GM12878 (cell line): ENCODE results near the gene TGFBR1. TPM values are rescaled to one million over a fixed set of nuclear protein-coding genes. Genes with fewer than 3 reads are reported as not detected.

ENCODE experiments used
- ATAC-seq: fragments of 200-7000 bp; cut with Tn5 transposase; 3 replicates; pipeline ENCODE4 v1.9.1; 2020; ENCODE audit warnings: mild to moderate bottlenecking, moderate library complexity
- BruUV-seq: library from RNA; stranded (reverse); fragments of 400-500 nt; replicated peaks from 2 replicates; lab custom pipeline; 2021; lab: Mats Ljungman, UMichigan
- CTCF ChIA-PET: fragments of 300-600 bp; sonication (Branson Sonifier 250); formaldehyde crosslinking; extraction: SDS; loops from one replicate; lab custom pipeline; 2021; ENCODE audit warnings: inconsistent platforms; lab: Yijun Ruan, JAX
- POLR2A ChIA-PET: fragments of 350-600 bp; formaldehyde crosslinking; extraction: SDS; loops from one replicate; lab custom pipeline; 2021; ENCODE audit warnings: inconsistent platforms; lab: Charles Lee
- RAD21 ChIA-PET: fragments of 300-600 bp; sonication (Branson Sonifier 250); formaldehyde crosslinking; loops from one replicate; lab custom pipeline; 2023; ENCODE audit warnings: antibody characterized with exemption; ENCODE audit not compliant: unreplicated experiment; lab: Charles Lee
- SMC1A ChIA-PET: fragments of 300-600 bp; sonication (Branson Sonifier 250); formaldehyde crosslinking; loops from one replicate; lab custom pipeline; 2023; ENCODE audit not compliant: unreplicated experiment, uncharacterized antibody; lab: Charles Lee
- DNase-seq: peaks from one replicate; pipeline ENCODE4 v3.0.0-alpha.2; 2011; ENCODE audit warnings: low read depth, low spot score
- FAIRE-seq: peaks from 3 replicates; lab custom pipeline; 2011; peaks lifted over from hg19 to GRCh38; lab: Jason Lieb, UNC
- H2AFZ ChIP-seq: 2 replicates; pipeline ENCODE4 v1.6.0; 2011; ENCODE audit warnings: low read depth, low read length, control low read depth; ENCODE audit not compliant: control insufficient read depth
- H3K27ac ChIP-seq: 2 replicates; pipeline ENCODE4 v1.5.1; 2011; ENCODE audit warnings: control low read depth; ENCODE audit not compliant: control insufficient read depth, insufficient read depth
- H3K27me3 ChIP-seq, 2 experiments: replicated peaks in 1 of 2; 2 replicates each; pipeline versions ENCODE4 v1.6.0 to v1.6.1; 2011; ENCODE audit warnings: low read length in 1 of 2; ENCODE audit not compliant: control insufficient read depth in 2 of 2, insufficient read depth in 2 of 2
- H3K36me3 ChIP-seq, 2 experiments: 2 replicates each; pipeline ENCODE4 v1.5.1; 2011; ENCODE audit warnings: low read length in 1 of 2; ENCODE audit not compliant: control insufficient read depth in 2 of 2, insufficient read depth in 2 of 2
- H3K4me1 ChIP-seq: 2 replicates; pipeline ENCODE4 v1.6.1; 2011; ENCODE audit warnings: mild to moderate bottlenecking, low read length, moderate library complexity, mixed read lengths; ENCODE audit not compliant: control insufficient read depth, insufficient read depth
- H3K4me2 ChIP-seq: 2 replicates; pipeline ENCODE4 v1.6.0; 2011; ENCODE audit warnings: control low read depth; ENCODE audit not compliant: control insufficient read depth, insufficient read depth
- H3K4me3 ChIP-seq: fragments of 200-600 bp; sonication (generic); 2 replicates; pipeline ENCODE4 v1.5.1; 2016
- H3K79me2 ChIP-seq: 2 replicates; pipeline ENCODE4 v1.6.0; 2011; ENCODE audit warnings: low read length; ENCODE audit not compliant: control insufficient read depth, insufficient read depth
- H3K9ac ChIP-seq: 2 replicates; pipeline ENCODE4 v1.8.0; 2011; ENCODE audit warnings: low read length, control low read depth, mixed read lengths; ENCODE audit not compliant: control insufficient read depth, insufficient read depth
- H3K9me3 ChIP-seq: replicated peaks from 3 replicates; pipeline ENCODE4 v1.5.1; 2011; ENCODE audit warnings: mild to moderate bottlenecking, low read length; ENCODE audit not compliant: control insufficient read depth, insufficient read depth
- H4K20me1 ChIP-seq: 2 replicates; pipeline ENCODE4 v1.6.0; 2011; ENCODE audit not compliant: control insufficient read depth, insufficient read depth
- CBX3 ChIP-seq: fragments of 200-600 bp; sonication (generic); IDR thresholded peaks from 2 replicates; pipeline ENCODE4 v1.6.1; 2016; ENCODE audit warnings: low read depth, borderline replicate concordance
- CREB1 ChIP-seq: IDR thresholded peaks from 2 replicates; pipeline ENCODE4 v1.6.1; 2012; ENCODE audit warnings: low read depth, mild to moderate bottlenecking, inconsistent platforms
- DPF2 ChIP-seq: fragments of 450-650 bp; IDR thresholded peaks from 2 replicates; pipeline ENCODE4 v1.6.1; 2017; ENCODE audit warnings: mild to moderate bottlenecking
- MYB ChIP-seq: fragments of 150-350 bp; IDR thresholded peaks from 2 replicates; pipeline ENCODE4 v1.6.1; 2014; ENCODE audit warnings: mild to moderate bottlenecking, low read depth, low read length, borderline replicate concordance
- NRF1 ChIP-seq: conservative IDR thresholded peaks from 2 replicates; pipeline ENCODE4 v1.6.1; 2011; ENCODE audit warnings: mild to moderate bottlenecking, low read depth, low read length, improper control_type of control experiment
- RB1 ChIP-seq: fragments of 450-650 bp; formaldehyde crosslinking; IDR thresholded peaks from 2 replicates; pipeline ENCODE4 v1.6.1; 2017; ENCODE audit warnings: mild to moderate bottlenecking, borderline replicate concordance
- RCOR1 ChIP-seq: conservative IDR thresholded peaks from 2 replicates; pipeline ENCODE4 v1.6.1; 2012; ENCODE audit warnings: low read depth, low read length, improper control_type of control experiment
- SIX5 ChIP-seq: IDR thresholded peaks from 2 replicates; pipeline ENCODE4 v1.6.1; 2011; ENCODE audit warnings: mild to moderate bottlenecking, low read depth, low read length, moderate library complexity; ENCODE audit not compliant: severe bottlenecking
- TARDBP ChIP-seq: IDR thresholded peaks from 2 replicates; pipeline ENCODE4 v1.6.1; 2016; ENCODE audit warnings: borderline replicate concordance
- ZNF217 ChIP-seq: fragments of 450-650 bp; IDR thresholded peaks from 2 replicates; pipeline ENCODE4 v1.6.1; 2017; ENCODE audit warnings: antibody characterized with exemption, mild to moderate bottlenecking
- WGBS: methylation state at CpG from one replicate; pipeline ENCODE4 v1.1.6; 2016; ENCODE audit warnings: low lambda C conversion rate; ENCODE audit not compliant: insufficient replicate concordance, insufficient coverage; ENCODE audit errors: missing lambda C conversion rate; 5-methylcytosine and 5-hydroxymethylcytosine counted together
- in situ Hi-C: fragments of 300-500 bp; cut with MboI; formaldehyde crosslinking; loops from 9 replicates; pipeline ENCODE4 v1.14.3; 2018; ENCODE audit warnings: mixed read lengths
- intact Hi-C: fragments of 100-400 bp; cut with micrococcal nuclease; formaldehyde crosslinking; loops from one replicate; pipeline ENCODE4 v1.14.2; 2022; ENCODE audit not compliant: unreplicated experiment
- polyA plus RNA-seq, 11 experiments: library from polyadenylated mRNA; depleted of rRNA in 4 of 11; unstranded in 6 of 11; stranded (reverse) in 5 of 11; fragments of >200 nt; fragmentation: Nextera tagmentation in 4 of 11; fragmentation: Illumina TruSeq in 1 of 11; extraction: Ambion mirVana in 4 of 11; extraction: Trizol in 1 of 11; gene quantifications; 1 replicate in 1 of 11; 2 replicates in 10 of 11; pipeline versions ENCODE4 v1.2.1 to v1.2.3, GENCODE V29; 2011 to 2016; ENCODE audit warnings: inconsistent platforms in 2 of 11, missing spikeins in 2 of 11, low read depth in 1 of 11
- total RNA-seq, 4 experiments: library from RNA; depleted of rRNA in 3 of 4; stranded (reverse); fragments of >200 nt in 3 of 4; fragmentation: Illumina TruSeq in 1 of 4; extraction: Trizol in 1 of 4; gene quantifications; 2 replicates each; pipeline versions ENCODE4 v1.2.1 to v1.2.3, GENCODE V29; 2013 to 2021
- TF ChIP-seq, protein P1 (sequence below): IDR thresholded peaks from 2 replicates; pipeline ENCODE4 v1.6.1; 2012; ENCODE audit warnings: low read depth, low read length, improper control_type of control experiment
- TF ChIP-seq, protein P2 (sequence below): IDR thresholded peaks from 2 replicates; pipeline ENCODE4 v1.6.1; 2012; ENCODE audit warnings: mild to moderate bottlenecking, low read depth, low read length

The TGFBR1 gene
- total and polyA plus RNA-seq, 10 of the 15 experiments (the other 5 are each of a cell fraction or from before 2014, with no cell fraction given) = 2.9 to 27.2 (median 16.6) TPM

DNA sequence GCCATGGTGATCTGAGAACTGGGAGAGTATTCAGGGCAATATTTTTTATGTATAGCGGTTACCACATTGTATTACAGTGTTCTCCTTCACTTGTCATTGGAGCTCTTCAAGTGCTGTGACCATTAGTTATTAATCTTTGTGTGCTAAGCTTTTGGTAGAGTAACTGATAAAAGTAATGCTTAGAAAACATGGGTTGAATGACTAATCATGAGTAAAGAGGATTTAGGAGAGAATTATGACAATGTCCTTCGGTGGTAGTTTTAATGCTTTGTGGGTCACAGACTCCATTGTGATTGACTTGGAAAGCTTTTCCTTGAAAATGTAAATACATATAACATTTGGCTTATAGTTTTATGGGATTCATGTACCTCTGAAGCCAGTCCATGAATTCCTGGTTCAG lies 21.4 kb downstream of the TGFBR1 start:
- no peaks in the 10 kb centered on the region for H4K20me1 ChIP-seq
- no peak for FAIRE-seq
- no peak overlapping the region for H3K9ac ChIP-seq
- TF ChIP-seq CREB1 = no peak
- TF ChIP-seq, protein P1, sequence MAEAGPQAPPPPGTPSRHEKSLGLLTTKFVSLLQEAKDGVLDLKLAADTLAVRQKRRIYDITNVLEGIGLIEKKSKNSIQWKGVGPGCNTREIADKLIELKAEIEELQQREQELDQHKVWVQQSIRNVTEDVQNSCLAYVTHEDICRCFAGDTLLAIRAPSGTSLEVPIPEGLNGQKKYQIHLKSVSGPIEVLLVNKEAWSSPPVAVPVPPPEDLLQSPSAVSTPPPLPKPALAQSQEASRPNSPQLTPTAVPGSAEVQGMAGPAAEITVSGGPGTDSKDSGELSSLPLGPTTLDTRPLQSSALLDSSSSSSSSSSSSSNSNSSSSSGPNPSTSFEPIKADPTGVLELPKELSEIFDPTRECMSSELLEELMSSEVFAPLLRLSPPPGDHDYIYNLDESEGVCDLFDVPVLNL = no peak
- no peak for TF ChIP-seq NRF1
- no peak for TF ChIP-seq DPF2
- TF ChIP-seq CBX3 = no peak
- TF ChIP-seq RCOR1 = no peak
- TF ChIP-seq SIX5 = no peak
- no peak for TF ChIP-seq RB1
- TF ChIP-seq, protein P2, sequence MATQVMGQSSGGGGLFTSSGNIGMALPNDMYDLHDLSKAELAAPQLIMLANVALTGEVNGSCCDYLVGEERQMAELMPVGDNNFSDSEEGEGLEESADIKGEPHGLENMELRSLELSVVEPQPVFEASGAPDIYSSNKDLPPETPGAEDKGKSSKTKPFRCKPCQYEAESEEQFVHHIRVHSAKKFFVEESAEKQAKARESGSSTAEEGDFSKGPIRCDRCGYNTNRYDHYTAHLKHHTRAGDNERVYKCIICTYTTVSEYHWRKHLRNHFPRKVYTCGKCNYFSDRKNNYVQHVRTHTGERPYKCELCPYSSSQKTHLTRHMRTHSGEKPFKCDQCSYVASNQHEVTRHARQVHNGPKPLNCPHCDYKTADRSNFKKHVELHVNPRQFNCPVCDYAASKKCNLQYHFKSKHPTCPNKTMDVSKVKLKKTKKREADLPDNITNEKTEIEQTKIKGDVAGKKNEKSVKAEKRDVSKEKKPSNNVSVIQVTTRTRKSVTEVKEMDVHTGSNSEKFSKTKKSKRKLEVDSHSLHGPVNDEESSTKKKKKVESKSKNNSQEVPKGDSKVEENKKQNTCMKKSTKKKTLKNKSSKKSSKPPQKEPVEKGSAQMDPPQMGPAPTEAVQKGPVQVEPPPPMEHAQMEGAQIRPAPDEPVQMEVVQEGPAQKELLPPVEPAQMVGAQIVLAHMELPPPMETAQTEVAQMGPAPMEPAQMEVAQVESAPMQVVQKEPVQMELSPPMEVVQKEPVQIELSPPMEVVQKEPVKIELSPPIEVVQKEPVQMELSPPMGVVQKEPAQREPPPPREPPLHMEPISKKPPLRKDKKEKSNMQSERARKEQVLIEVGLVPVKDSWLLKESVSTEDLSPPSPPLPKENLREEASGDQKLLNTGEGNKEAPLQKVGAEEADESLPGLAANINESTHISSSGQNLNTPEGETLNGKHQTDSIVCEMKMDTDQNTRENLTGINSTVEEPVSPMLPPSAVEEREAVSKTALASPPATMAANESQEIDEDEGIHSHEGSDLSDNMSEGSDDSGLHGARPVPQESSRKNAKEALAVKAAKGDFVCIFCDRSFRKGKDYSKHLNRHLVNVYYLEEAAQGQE = no peak
- TF ChIP-seq TARDBP = no peak
- no peak for TF ChIP-seq ZNF217
- TF ChIP-seq MYB = no peak
- H3K9me3 ChIP-seq = no peaks in the 10 kb centered on the region; the same call in 1 of the 3 replicates
- intact Hi-C loops = no loop called here
- ChIA-PET CTCF (interaction anchor here (0.6 to 2.8 kb wide), 5 partner anchors 10 to 37 kb away, joined by 3 to 7 read pairs (median 7); no protein-coding TSS in a partner anchor), RAD21 (interaction anchor here (0.6 to 5.9 kb wide), 3 partner anchors 8 to 13 kb away, joined by 3 to 36 read pairs (median 4); no protein-coding TSS in a partner anchor), SMC1A (interaction anchor here (1.4 to 12.5 kb wide), 5 partner anchors 9 to 18 kb away, joined by 4 to 129 read pairs (median 12); no protein-coding TSS in a partner anchor), POLR2A (interaction anchor here (0.7 to 2.5 kb wide), 3 partner anchors 12 to 20 kb away, joined by 3 to 7 read pairs (median 4); no protein-coding TSS in a partner anchor)
- WGBS = 100% methylated on average over 2 of the region's 2 CpGs
- H3K27me3 ChIP-seq = no peaks in the 10 kb centered on the region
- ATAC-seq = no peak
- H3K79me2 ChIP-seq = peaks cover 7% of the 10 kb centered on the region
- H3K27ac ChIP-seq = no peak overlapping the region
- no TSS peak for BruUV-seq
- no peaks in the 10 kb centered on the region for H3K36me3 ChIP-seq
- no peak overlapping the region for H2AFZ ChIP-seq
- no peak overlapping the region for H3K4me3 ChIP-seq
- DNase-seq = no peak
- no peak overlapping the region for H3K4me2 ChIP-seq
- in situ Hi-C loops = no loop called here
- H3K4me1 ChIP-seq = peaks cover 39% of the 10 kb centered on the region
